ENCODE results near the gene MED22.
"Not testable (repeated sequence)": the region's sequence is repeated elsewhere in the genome, so short reads cannot be mapped to it uniquely, and the experiment has no call there.

Gene MED22

DNA sequence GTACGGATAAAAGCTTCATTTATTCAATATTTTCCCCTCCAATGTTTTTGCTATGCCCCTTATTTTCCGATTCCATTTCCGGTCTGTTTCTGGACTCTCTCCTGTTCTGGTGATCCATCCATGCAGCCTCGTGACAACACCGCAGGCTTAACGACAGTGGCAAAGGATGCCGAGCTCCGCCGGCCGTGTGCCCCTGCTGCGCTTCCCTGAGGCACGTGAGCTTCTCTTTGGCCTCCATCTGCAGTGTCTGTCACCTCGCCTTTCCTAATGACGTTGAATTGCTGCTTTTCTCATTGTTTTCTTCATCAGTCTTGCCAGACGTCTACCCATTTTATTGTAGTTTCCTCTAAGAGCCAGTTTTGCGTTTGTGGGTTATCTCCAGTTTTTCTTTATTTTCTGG lies 40.6 kb downstream of the MED22 start:
- no peak for DNase-seq (ENCODE audit: low read depth in 4 of 4, low spot score in 1 of 4)

DNA sequence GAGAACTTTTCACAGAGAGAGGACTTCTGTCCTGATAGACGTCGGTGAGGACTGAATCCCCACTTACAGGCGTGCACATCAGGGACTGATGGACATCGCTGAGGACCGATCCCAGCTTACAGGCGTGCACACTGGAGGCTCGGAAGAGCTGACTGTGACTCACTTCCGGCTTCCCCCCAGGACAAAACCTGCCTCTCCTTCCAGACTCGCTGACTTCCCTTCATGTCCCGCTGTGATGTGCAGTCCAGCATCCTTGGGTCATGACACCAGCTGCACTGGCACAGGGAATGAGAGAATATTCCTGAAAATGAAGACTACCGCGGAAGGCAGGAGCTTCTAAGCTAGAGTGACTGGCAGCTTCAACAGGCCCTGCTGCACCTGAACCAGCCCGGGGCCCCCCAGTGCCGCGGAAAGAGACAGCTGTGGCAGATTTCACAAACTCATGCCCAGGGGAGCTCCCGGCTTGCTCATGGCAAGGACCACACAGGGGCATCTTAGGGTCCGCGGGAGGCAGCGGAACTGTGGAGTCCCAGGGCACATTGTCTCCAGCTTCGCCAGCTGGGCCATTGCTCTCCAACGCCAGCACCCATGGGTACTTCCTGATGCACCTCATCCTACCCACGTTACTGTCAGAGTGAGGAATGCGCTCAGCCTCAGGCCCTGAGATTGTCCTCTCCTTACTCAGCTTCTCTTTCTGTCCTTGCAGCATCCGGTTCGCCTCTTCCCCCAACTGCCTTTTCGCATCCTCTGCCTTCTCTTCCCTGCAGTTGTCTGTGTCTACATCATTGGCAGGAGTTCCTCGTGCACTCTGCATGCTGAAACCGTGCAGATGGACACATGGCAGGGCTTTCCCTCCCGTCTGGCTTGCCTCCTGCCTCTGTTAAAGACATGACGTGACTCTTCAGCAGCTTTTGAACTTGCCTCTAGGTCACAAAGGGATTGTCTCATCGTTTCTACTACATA lies 41.4 kb downstream of the MED22 start:
- DNase-seq (ENCODE audit: low read depth in 4 of 4, low spot score in 1 of 4), result no peak

DNA sequence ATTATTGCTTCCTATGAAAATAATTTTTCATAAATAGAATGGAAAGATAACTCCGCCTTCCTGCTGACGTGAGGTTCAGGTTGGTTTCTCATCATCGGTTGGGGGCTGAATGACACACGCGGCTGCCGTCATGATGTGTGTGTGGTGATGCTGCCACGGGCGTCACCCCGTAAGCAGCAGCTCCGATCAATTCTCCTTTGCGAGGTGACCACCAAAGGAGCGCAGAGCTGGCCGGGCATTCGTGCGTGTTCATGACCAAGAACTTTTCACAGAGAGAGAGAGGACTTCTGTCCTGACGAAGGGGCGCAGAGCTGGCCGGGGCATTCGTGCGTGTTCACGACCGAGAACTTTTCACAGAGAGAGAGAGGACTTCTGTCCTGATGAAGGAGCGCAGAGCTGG lies 42.2 kb downstream of the MED22 start:
- DNase-seq (ENCODE audit: low read depth in 4 of 4, low spot score in 1 of 4), result no peak

DNA sequence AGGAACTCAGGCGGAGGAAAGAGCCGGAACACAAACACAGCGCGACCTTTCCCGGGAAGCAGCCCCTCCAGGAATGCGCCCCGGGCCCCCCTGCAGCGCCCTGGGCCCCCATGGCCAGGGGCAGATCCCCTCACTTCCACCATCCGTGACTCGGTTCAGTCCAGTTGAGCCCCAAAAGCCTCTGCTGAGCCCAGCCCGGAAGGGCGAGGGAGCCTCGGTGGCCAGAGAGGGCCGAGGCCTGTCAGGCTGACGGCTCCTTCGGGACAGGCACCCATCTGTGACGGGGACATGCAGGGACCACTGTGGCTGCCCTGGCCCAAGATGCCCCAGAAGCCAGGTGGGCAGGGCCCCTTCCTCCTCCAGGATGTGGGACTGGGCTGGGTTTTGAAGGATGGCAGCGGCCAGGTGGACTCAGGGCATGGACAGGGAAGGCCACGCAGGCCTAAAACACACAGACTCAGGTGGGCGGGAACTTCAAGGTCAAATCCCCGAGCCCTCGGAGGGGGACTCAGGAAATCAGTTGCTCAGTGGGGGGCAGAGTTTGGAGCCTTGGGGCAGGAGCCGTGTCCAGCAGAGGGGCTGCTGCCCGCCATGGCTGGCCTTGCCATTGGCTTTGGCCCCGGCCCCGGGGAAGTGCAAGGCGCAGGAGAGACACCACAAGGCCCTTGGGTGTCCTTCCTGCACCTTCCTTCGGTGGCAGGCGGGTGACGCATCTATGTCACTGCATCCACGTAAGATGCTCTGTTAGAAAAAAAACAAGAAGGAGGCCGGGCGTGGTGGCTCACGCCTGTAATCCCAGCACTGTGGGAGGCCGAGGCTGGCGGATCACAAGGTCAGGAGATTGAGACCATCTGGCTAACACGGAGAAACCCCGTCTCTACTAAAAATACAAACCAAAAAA lies 43.2 kb downstream of the MED22 start:
- DNase-seq (ENCODE audit: low read depth in 4 of 4, low spot score in 1 of 4), result no peak

DNA sequence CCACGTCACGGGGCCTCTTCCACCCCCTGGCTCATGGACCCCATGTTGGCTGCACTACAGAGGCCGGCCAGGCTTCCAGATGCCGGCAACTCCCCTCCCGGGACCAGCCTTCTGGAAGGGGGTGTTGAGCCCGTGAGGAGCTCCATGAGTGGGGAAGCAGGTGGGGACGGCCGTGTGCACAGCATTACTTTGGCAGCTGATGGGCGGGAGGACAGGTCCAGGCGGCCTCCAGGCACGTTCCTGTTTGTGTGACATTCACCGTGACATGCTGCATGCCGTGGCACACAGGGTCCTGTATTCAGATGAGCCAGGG lies 43.8 kb downstream of the MED22 start:
- DNase-seq (ENCODE audit: low read depth in 4 of 4, low spot score in 1 of 4), result no peak

DNA sequence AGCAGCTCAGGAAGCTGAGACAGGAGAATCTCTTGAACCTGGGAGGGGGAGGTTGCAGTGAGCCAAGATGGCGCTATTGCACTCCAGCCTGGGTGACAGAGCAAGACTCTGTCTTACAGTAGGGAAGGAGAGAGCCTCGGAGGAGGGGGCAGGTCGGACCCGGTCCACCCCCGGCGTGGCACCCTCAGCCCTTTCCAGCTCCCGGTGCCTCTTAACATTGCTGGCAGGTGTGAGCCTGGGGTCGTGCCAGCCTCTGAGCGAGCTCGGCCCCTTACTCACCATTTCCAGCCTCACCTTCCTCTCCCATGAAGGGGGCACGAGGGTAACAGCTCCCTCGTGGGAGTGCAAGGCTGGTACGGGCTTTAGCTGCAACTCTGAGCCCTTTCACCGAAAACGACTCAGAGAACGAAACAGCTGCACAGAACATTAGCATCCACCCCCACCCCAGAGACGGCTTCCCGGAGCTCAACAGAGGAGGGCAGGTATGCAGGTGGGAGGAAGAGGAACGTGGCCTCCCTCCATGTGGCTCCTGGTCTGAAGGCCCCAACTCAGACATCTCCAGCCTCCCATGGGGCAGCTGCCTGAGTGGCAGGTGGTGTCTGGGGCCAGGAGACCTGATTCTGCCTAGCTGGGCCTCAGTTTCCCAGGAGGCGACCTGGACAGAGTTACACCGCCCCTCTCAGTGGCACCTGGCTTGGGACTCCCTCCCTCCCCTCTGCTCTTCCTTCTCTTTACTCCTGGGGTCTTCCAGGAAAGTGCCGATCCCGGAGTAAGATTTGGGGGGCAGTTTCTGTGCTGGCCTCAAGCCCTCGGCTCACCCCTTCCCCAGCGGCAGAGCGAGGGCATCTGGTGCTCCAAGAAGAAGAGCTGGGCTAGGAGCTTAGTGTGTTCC lies 44.4 kb downstream of the MED22 start:
- no peak for DNase-seq (ENCODE audit: low read depth in 4 of 4, low spot score in 1 of 4)

DNA sequence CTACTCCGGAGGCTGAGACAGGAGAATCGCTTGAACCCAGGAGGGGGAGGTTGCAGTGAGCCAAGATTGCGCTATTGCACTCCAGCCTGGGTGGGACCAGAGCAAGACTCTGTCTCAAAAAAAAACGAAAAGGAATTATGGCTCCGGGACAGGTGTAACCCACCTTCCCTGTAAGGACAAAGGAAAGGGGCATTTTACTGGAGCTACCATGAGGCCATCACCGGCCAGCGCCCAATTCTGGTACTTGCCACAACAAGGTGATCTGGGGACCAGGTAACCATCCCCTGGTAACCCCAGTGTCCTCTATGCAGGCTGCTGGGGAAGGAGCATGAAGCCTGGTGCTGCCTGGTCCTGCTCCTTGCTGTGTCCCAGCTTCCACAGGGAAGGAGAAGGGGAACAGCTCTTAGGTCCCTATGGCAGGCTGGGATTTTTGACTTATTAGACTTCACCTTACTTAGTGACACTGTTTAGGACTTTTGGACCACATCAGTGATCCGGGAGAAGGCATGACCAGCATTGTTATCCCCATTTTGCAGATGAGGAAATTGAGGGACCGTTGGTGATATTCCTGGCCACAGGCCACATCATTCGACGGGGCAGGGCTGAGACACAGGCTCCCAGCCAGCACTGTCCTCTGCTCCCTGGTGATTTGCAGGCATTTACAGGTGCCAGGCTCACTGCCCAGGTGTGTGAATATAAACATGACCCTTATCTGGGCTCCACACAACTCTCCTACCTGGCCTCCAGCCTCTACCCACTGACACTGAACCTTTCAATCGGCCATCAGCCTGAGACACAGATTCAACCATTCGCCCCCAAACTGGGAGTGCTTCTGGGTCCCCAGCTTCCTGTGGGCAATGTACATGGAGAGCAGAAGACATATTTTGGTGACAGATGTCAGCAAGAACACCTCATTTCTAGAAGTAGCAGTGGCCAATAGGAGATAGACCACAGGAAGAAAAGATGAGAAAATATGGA lies 46.4 kb downstream of the MED22 start:
- no peak for DNase-seq (ENCODE audit: low read depth in 4 of 4, low spot score in 1 of 4)

DNA sequence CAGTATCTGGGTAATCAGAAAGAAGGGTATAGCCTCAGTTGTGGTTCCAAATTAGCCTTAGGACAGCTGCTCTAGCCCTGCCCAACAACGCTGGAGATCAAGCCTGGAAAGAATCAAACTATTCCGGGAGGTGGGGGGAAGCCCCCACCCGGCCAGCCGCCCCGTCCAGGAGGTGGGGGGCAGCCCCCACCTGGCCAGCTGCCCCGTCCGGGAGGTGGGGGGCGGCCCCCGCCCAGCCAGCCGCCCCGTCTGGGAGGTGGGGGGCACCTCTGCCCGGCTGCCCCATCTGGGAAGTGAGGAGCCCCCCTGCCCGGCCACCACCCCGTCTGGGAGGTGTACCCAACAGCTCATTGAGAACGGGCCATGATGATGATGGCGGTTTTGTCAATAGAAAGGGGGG lies 47.9 kb downstream of the MED22 start:
- DNase-seq (ENCODE audit: low read depth in 4 of 4, low spot score in 1 of 4), result not testable (repeated sequence)

DNA sequence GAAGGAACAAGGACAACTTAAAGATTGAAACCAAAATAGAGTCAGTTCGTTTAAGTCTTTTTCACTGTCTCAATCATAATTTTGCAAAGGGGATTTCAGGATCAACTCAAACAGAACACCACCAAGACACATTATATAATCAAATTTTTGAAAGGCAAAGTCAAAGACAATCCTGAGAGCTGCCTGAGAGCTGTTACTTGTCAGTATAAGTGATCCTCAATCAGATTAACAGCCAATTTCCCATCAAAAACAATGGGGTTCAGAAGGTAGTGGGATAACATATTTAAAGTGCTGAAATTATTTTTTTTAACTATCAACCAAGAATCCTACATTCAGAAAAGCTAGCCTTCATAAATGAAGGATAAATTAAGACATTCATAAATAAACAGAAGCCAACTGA lies 53.7 kb downstream of the MED22 start:
- no peak for DNase-seq (ENCODE audit: low read depth in 4 of 4, low spot score in 1 of 4)

DNA sequence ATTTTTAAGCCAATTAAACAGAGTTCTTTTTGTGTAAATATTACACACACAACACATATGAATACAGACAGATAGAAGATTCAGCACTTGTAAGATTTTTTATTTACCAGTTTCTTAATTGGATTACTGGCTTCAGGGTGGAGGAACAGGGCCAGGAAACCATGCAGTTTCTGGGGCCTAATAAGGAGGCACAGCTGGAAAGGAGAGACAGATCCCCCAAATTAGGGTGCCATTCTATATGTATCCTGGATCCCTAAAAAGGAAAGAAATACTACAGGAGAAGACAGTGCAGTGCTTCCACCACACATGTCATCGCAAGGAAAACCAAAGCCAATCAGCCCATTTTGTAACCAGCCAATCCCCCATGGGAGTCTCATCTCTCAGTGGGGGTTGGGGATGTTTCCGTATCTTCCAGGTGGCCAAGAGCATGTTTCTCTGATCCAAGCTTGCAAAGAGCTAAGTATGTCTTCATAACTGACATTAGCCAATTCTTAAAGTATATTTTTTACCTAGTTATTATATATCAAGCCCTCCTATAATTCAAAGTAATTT lies 57.1 kb downstream of the MED22 start:
- DNase-seq (ENCODE audit: low read depth in 4 of 4, low spot score in 1 of 4), result no peak

All from stimulated activated CD4-positive, alpha-beta T cell treated with anti-CD3 and anti-CD28 coated beads, Interleukin-1b, Interleukin-23, amount 100 ng/mL, for 24 hours (primary cell).